Measurements from ENCODE around the gene RBKS.
"Not testable (repeated sequence)": the region's sequence is repeated elsewhere in the genome, so short reads cannot be mapped to it uniquely, and the experiment has no call there.

The RBKS gene

DNA sequence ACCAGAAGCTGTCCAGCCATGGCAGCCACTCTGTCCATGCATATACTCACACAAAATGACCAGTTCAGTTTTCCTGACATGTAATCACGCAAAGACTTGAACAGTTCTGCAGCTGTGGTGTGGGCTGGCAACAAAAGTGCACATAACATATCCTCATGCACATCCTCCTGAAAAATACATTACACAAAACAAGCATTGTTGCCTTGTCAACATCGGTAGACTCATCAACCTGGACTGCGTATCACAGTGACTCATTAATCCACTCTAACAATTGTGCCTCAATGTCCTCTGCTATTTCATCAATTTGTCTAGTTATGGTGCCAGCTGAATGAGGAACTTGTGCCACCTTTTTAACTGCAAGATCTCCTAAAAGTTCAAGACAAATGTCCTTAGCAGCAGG, 19.5 kb downstream of the RBKS start:
- Histone ChIP-seq H3K27me3 (ENCODE audit: control insufficient read depth, insufficient read depth, low read length) (peaks cover 17% of the 10 kb centered on the region; the same call in 1 of the 2 replicates), H3K36me3 (ENCODE audit: control insufficient read depth, insufficient read depth, low read length) (no peaks in the 10 kb centered on the region), H3K9ac (ENCODE audit: low read length) (no peak overlapping the region), H3K4me1 (ENCODE audit: control insufficient read depth, insufficient read depth, low read length) (no peaks in the 10 kb centered on the region), H3K4me3 (ENCODE audit: low read depth, low read length) (no peak overlapping the region), H3K9me3 (ENCODE audit: control insufficient read depth, insufficient read depth, low read depth, low read length) (no peaks in the 10 kb centered on the region), H3K27ac (ENCODE audit: low read depth, low read length) (no peak overlapping the region)

DNA sequence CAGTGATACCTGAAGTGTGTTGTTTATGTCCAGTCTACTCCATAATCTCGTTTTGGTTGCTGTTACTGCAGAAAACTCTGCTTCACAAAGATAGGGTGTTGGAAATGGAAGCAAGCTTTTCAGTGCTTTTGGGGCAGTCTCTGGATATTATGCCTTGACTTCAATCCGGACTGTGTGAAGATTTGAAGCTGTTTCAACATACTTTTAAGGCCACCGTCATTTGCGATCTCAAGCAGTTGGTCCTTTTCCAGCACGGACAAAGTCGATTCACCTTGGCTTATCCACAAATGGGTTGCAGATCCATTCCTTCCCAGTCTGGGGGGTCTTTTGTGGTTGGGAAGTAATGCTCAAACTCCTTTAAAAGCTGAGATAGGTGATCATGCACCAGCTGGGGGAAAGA, 20.4 kb downstream of the RBKS start:
- H3K27me3 ChIP-seq (ENCODE audit: control insufficient read depth, insufficient read depth, low read length): peaks cover 23% of the 10 kb centered on the region; the same call in 1 of the 2 replicates
- H3K27ac ChIP-seq (ENCODE audit: low read depth, low read length): no peak overlapping the region
- H3K9ac ChIP-seq (ENCODE audit: low read length): no peak overlapping the region
- H3K9me3 ChIP-seq (ENCODE audit: control insufficient read depth, insufficient read depth, low read depth, low read length): no peaks in the 10 kb centered on the region
- H3K4me3 ChIP-seq (ENCODE audit: low read depth, low read length): no peak overlapping the region
- no peaks in the 10 kb centered on the region for H3K4me1 ChIP-seq (ENCODE audit: control insufficient read depth, insufficient read depth, low read length)
- H3K36me3 ChIP-seq (ENCODE audit: control insufficient read depth, insufficient read depth, low read length): no peaks in the 10 kb centered on the region

- Histone ChIP-seq H3K36me3 (ENCODE audit: control insufficient read depth, insufficient read depth, low read length) (no peaks in the 10 kb centered on the region), H3K4me1 (ENCODE audit: control insufficient read depth, insufficient read depth, low read length) (no peaks in the 10 kb centered on the region), H3K27me3 (ENCODE audit: control insufficient read depth, insufficient read depth, low read length) (peaks cover 43% of the 10 kb centered on the region), H3K27ac (ENCODE audit: low read depth, low read length) (no peak overlapping the region), H3K9ac (ENCODE audit: low read length) (no peak overlapping the region), H3K9me3 (ENCODE audit: control insufficient read depth, insufficient read depth, low read depth, low read length) (no peaks in the 10 kb centered on the region), H3K4me3 (ENCODE audit: low read depth, low read length) (no peak overlapping the region)
These were observed 23.9 kb downstream of the RBKS start for GRCh38 chr2:27866237-27866636.

DNA sequence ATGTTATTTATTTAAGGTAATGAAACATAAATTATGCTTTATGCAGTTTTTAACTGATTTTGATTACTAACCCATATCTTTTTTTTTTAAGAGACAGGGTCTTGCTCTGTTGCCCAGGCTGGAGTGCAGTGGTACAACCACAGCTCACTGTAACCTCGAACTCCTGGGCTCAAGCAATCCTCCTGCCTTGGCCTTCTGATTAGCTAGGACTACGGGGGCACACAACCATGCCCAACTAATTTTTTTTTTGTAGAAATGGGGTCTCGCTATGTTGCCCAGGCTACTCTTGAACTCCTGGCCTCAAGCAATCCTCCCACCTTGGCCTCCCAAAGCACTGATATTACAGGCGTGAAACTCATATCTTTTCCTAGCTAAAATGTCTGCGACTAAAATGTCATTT, 26.2 kb downstream of the RBKS start:
- H3K36me3 ChIP-seq (ENCODE audit: control insufficient read depth, insufficient read depth, low read length); H3K27ac ChIP-seq (ENCODE audit: low read depth, low read length); H3K4me3 ChIP-seq (ENCODE audit: low read depth, low read length); H3K4me1 ChIP-seq (ENCODE audit: control insufficient read depth, insufficient read depth, low read length); H3K9me3 ChIP-seq (ENCODE audit: control insufficient read depth, insufficient read depth, low read depth, low read length); H3K9ac ChIP-seq (ENCODE audit: low read length): not testable (repeated sequence)
- peaks cover 45% of the 10 kb centered on the region for H3K27me3 ChIP-seq (ENCODE audit: control insufficient read depth, insufficient read depth, low read length)

DNA sequence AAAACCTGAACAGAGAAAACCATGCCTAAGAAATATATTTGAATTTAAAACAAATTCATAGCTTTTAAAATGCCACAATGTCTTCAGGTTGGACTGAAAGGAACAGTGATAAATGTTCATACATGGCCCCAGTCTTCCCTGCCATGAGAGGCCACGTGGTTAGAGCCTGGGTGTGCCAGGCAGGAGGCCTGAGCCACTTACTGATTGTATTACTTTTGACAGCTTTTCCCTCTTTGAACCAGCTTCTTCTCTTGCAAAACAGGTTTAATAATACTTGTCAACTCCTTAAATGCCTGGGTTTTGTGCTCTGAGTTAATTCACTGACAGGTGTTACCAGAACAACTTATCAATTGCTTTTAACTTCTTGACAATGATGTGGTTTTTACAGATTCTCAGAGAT, 27.0 kb downstream of the RBKS start:
- H3K9ac ChIP-seq (ENCODE audit: low read length): no peak overlapping the region
- no peaks in the 10 kb centered on the region for H3K4me1 ChIP-seq (ENCODE audit: control insufficient read depth, insufficient read depth, low read length)
- H3K27ac ChIP-seq (ENCODE audit: low read depth, low read length): no peak overlapping the region
- H3K9me3 ChIP-seq (ENCODE audit: control insufficient read depth, insufficient read depth, low read depth, low read length): peaks cover 3% of the 10 kb centered on the region
- no peak overlapping the region for H3K4me3 ChIP-seq (ENCODE audit: low read depth, low read length)
- peaks cover 45% of the 10 kb centered on the region for H3K27me3 ChIP-seq (ENCODE audit: control insufficient read depth, insufficient read depth, low read length)
- no peaks in the 10 kb centered on the region for H3K36me3 ChIP-seq (ENCODE audit: control insufficient read depth, insufficient read depth, low read length)

GRCh38 chr2:27860111-27860510, 30.1 kb downstream of the RBKS start:
- no peak overlapping the region for H3K9ac ChIP-seq (ENCODE audit: low read length)
- H3K9me3 ChIP-seq (ENCODE audit: control insufficient read depth, insufficient read depth, low read depth, low read length): peaks cover 13% of the 10 kb centered on the region
- no peaks in the 10 kb centered on the region for H3K4me1 ChIP-seq (ENCODE audit: control insufficient read depth, insufficient read depth, low read length)
- H3K36me3 ChIP-seq (ENCODE audit: control insufficient read depth, insufficient read depth, low read length): no peaks in the 10 kb centered on the region
- no peak overlapping the region for H3K4me3 ChIP-seq (ENCODE audit: low read depth, low read length)
- H3K27me3 ChIP-seq (ENCODE audit: control insufficient read depth, insufficient read depth, low read length): peaks cover 25% of the 10 kb centered on the region
- no peak overlapping the region for H3K27ac ChIP-seq (ENCODE audit: low read depth, low read length)

DNA sequence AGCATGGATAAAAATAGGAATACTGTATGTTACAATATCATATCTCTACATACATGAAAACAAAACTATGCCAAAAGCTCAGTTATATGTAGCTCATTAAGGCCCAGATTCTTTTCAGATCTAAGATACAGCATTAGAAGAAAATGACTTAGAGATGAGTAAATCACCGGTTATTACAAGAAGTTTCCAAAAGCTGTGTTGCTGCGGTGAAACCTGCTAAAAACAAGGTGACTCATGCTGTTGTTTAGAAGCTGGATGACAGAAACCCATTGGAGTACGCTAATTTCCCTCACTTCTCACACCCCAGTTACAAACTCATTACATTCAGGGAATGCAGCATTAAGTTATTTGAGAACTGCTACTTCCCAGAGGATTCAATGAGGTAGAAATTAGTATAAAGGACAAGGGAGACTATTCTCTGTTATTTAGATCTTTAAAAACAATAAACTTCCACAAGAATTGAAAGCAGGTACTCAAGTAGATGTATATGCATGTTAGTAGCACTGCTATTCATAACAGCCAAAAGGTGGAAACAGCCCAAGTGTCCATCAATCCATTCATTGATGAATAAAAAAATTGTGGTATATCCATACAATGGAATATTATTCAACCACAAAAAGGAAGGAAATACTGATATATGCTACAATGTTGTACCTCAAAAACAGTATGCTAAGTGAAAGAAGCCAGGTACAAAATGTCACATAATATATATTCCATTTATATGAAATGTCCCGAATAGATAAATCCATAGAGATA, 32.6 kb downstream of the RBKS start:
- Histone ChIP-seq H3K36me3 (ENCODE audit: control insufficient read depth, insufficient read depth, low read length) (no peaks in the 10 kb centered on the region), H3K9ac (ENCODE audit: low read length) (no peak overlapping the region), H3K4me3 (ENCODE audit: low read depth, low read length) (no peak overlapping the region), H3K4me1 (ENCODE audit: control insufficient read depth, insufficient read depth, low read length) (no peaks in the 10 kb centered on the region), H3K9me3 (ENCODE audit: control insufficient read depth, insufficient read depth, low read depth, low read length) (peaks cover 13% of the 10 kb centered on the region), H3K27me3 (ENCODE audit: control insufficient read depth, insufficient read depth, low read length) (peaks cover 13% of the 10 kb centered on the region; the same call in 1 of the 2 replicates), H3K27ac (ENCODE audit: low read depth, low read length) (no peak overlapping the region)

DNA sequence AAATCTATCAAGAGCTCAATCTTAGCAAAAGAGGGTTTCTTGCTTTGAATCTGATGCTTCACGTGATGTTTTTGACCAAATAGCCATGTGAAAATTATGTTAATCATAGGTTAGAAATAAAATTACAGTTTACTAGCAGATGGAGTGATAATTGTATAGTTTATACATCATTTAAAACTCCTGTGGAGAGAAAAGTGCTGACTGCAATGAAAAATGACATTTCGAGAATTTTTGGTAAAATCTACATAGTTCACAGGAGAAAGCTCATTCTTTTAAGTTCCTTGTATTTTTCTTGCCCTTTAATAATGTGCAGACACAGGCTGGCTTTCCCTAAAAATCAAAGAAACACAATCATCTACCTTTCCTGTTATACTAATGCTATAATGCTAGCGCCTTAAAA, 33.2 kb downstream of the RBKS start:
- Histone ChIP-seq H3K27ac (ENCODE audit: low read depth, low read length) (no peak overlapping the region), H3K36me3 (ENCODE audit: control insufficient read depth, insufficient read depth, low read length) (no peaks in the 10 kb centered on the region), H3K4me3 (ENCODE audit: low read depth, low read length) (no peak overlapping the region), H3K9me3 (ENCODE audit: control insufficient read depth, insufficient read depth, low read depth, low read length) (peaks cover 13% of the 10 kb centered on the region), H3K9ac (ENCODE audit: low read length) (no peak overlapping the region), H3K4me1 (ENCODE audit: control insufficient read depth, insufficient read depth, low read length) (no peaks in the 10 kb centered on the region), H3K27me3 (ENCODE audit: control insufficient read depth, insufficient read depth, low read length) (peaks cover 9% of the 10 kb centered on the region; the same call in 1 of the 2 replicates)

- Histone ChIP-seq H3K36me3 (ENCODE audit: control insufficient read depth, insufficient read depth, low read length) (no peaks in the 10 kb centered on the region), H3K27me3 (ENCODE audit: control insufficient read depth, insufficient read depth, low read length) (peaks cover 7% of the 10 kb centered on the region; the same call in 1 of the 2 replicates), H3K4me1 (ENCODE audit: control insufficient read depth, insufficient read depth, low read length) (no peaks in the 10 kb centered on the region), H3K9ac (ENCODE audit: low read length) (no peak overlapping the region), H3K9me3 (ENCODE audit: control insufficient read depth, insufficient read depth, low read depth, low read length) (peaks cover 13% of the 10 kb centered on the region), H3K4me3 (ENCODE audit: low read depth, low read length) (no peak overlapping the region), H3K27ac (ENCODE audit: low read depth, low read length) (no peak overlapping the region)
These were observed 33.8 kb downstream of the RBKS start for GRCh38 chr2:27856386-27856785.

DNA sequence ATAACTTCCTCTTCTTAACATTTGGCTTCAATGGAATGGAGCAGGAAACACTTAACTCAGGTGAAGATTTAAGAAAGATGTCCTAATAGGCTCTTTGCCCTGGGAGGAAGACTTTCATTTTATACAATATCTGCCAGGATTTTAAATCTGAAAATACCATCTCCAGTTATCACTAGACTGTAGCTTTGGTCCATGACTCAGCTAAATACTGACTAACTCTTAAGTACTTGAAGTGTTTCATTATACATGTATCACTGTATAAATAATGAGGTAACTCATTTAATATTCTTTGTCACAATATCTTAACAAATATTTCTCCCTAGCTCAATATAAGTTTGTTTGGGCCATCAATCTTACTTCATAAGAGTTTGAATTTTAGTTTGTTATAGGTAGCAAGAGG, 34.7 kb downstream of the RBKS start:
- Histone ChIP-seq H3K36me3 (ENCODE audit: control insufficient read depth, insufficient read depth, low read length) (no peaks in the 10 kb centered on the region), H3K9me3 (ENCODE audit: control insufficient read depth, insufficient read depth, low read depth, low read length) (peaks cover 13% of the 10 kb centered on the region), H3K9ac (ENCODE audit: low read length) (no peak overlapping the region), H3K27ac (ENCODE audit: low read depth, low read length) (no peak overlapping the region), H3K4me1 (ENCODE audit: control insufficient read depth, insufficient read depth, low read length) (no peaks in the 10 kb centered on the region), H3K4me3 (ENCODE audit: low read depth, low read length) (no peak overlapping the region), H3K27me3 (ENCODE audit: control insufficient read depth, insufficient read depth, low read length) (peaks cover 2% of the 10 kb centered on the region; the same call in 1 of the 2 replicates)

DNA sequence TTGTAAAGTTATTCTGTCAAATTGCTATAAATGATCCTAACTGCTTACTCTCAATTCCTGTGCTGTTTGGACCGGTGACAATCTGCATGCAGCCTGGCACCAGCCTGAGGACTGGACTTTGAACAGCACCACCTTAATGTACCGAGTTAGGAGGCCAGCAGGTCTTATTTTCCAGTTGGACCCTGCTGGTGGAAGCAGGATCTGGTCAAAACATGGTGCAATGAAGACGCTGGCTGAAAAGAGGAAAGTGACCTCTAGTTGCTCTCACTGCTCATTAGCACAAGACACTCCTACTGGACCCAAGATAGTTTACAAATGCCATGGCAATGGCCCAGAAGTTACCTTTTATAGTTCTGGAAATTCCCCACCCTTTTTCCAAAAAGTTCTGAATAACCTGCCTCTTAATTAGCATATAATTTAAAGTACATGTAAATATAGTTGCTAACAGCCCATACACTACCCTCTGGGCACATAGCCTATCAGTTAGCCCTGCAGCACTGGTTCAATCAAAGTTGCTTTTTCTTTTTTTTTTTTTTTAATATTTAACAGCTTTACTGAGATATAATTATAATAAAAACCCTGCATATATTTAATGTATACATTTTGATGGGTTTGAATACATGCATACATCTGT, 35.8 kb downstream of the RBKS start:
- Histone ChIP-seq H3K36me3 (ENCODE audit: control insufficient read depth, insufficient read depth, low read length) (no peaks in the 10 kb centered on the region), H3K4me3 (ENCODE audit: low read depth, low read length) (no peak overlapping the region), H3K27ac (ENCODE audit: low read depth, low read length) (no peak overlapping the region), H3K4me1 (ENCODE audit: control insufficient read depth, insufficient read depth, low read length) (no peaks in the 10 kb centered on the region), H3K27me3 (ENCODE audit: control insufficient read depth, insufficient read depth, low read length) (no peaks in the 10 kb centered on the region), H3K9ac (ENCODE audit: low read length) (no peak overlapping the region), H3K9me3 (ENCODE audit: control insufficient read depth, insufficient read depth, low read depth, low read length) (peaks cover 13% of the 10 kb centered on the region)
